ENCODE measurements around the gene C17orf50.

DNA sequence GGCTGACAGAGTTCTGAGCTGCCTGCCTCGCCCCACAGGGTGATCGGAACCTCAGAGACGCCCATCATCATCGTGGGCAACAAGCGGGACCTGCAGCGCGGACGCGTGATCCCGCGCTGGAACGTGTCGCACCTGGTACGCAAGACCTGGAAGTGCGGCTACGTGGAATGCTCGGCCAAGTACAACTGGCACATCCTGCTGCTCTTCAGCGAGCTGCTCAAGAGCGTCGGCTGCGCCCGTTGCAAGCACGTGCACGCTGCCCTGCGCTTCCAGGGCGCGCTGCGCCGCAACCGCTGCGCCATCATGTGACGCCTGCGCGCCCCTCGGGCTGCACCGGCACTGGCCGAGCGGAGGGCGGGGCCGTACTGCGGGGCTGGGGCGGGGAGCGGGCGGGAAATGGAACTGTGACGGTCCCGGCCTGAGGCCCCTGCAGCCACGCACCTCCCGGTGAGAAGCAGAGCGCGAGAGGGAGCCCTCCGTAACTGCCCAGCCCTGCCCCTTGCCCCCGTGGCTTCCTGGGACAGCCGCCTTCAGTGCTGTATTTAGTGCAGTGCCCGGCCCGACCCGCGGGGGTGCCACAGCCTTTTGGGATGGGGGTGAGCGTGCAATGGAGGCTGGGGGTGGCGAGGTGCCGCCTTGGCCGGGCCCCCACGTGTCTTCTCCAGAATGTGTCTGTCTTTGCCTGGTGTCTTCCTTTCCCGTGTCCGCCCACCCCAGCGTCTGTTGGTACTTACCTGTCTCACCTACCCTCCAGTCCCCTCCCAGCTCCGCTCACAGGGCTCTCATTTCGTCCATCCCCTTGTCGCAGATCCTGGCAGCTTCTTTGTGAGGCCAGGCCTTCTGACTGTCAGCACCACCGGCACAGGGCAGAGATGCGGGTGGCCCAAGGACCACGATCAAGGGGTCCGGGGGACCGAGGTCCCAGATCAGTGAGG, 19.4 kb upstream of the C17orf50 start:
- TF ChIP-seq REST (IDR thresholded peaks at IDR 0.05; ENCODE audit: insufficient read depth in 1 of 2, low read depth in 2 of 2, low read length in 2 of 2) (no peak), FOXP2 (optimal IDR thresholded peaks at IDR 0.05; ENCODE audit: borderline replicate concordance, extremely low read depth, extremely low read length, insufficient read depth) (no peak), SIN3A (IDR thresholded peaks at IDR 0.05; ENCODE audit: borderline replicate concordance, insufficient read depth, low read length) (no peak), TAF1 (IDR thresholded peaks at IDR 0.05; ENCODE audit: borderline replicate concordance, insufficient read depth, low read length) (no peak)
